Liver (tissue), 9 donors: ENCODE measurements around the gene C2CD2. TPM values are rescaled to one million over a fixed set of nuclear protein-coding genes. Genes with fewer than 3 reads are reported as not detected.

ENCODE experiments used
- DNase-seq: peaks from one replicate; pipeline ENCODE4 v3.0.0-alpha.2; 2017; ENCODE audit warnings: low spot score
- H3K27ac ChIP-seq, 2 donors: one replicate each; pipeline ENCODE4 v1.7.0; 2013; ENCODE audit warnings: inconsistent platforms in 2 of 2, low read length in 2 of 2, control low read depth in 1 of 2, low read depth in 1 of 2, mild to moderate bottlenecking in 1 of 2
- H3K27me3 ChIP-seq, 4 donors: one replicate each; pipeline versions ENCODE4 v1.6.1 to v1.7.0; 2013; ENCODE audit warnings: low read length in 3 of 4, inconsistent platforms in 1 of 4, mild to moderate bottlenecking in 1 of 4, moderate library complexity in 1 of 4; ENCODE audit not compliant: control insufficient read depth in 4 of 4, insufficient read depth in 4 of 4
- H3K36me3 ChIP-seq, 4 donors: one replicate each; pipeline versions ENCODE4 v1.6.1 to v1.7.0; 2013; ENCODE audit warnings: low read length in 3 of 4, mild to moderate bottlenecking in 3 of 4, low read depth in 1 of 4, moderate library complexity in 1 of 4; ENCODE audit not compliant: control insufficient read depth in 4 of 4, insufficient read depth in 3 of 4
- H3K4me1 ChIP-seq, 4 donors: one replicate each; pipeline versions ENCODE4 v1.6.1 to v1.7.0; 2013; ENCODE audit warnings: low read length in 3 of 4, mild to moderate bottlenecking in 3 of 4, moderate library complexity in 1 of 4; ENCODE audit not compliant: control insufficient read depth in 4 of 4, insufficient read depth in 4 of 4
- H3K4me3 ChIP-seq, 3 donors: one replicate each; pipeline versions ENCODE4 v1.6.1 to v1.7.0; 2013; ENCODE audit warnings: low read length in 3 of 3, control low read depth in 1 of 3, low read depth in 1 of 3, mild to moderate bottlenecking in 1 of 3
- H3K9ac ChIP-seq, 2 donors: one replicate each; pipeline ENCODE4 v1.7.0; 2013; ENCODE audit warnings: low read length in 2 of 2, mild to moderate bottlenecking in 2 of 2, moderate library complexity in 2 of 2, control low read depth in 1 of 2, low read depth in 1 of 2
- H3K9me3 ChIP-seq, 4 donors: one replicate each; pipeline versions ENCODE4 v1.6.1 to v1.7.0; 2013; ENCODE audit warnings: low read length in 3 of 4; ENCODE audit not compliant: control insufficient read depth in 4 of 4
- ATF3 ChIP-seq: IDR thresholded peaks from 2 replicates; pipeline ENCODE4 v1.6.1; 2016; ENCODE audit warnings: antibody characterized with exemption
- EGR1 ChIP-seq, 2 donors: IDR thresholded peaks; 2 replicates each; pipeline ENCODE4 v1.6.1; 2016 to 2018; ENCODE audit warnings: antibody characterized with exemption in 2 of 2, low read depth in 2 of 2
- FOXA1 ChIP-seq: IDR thresholded peaks from 2 replicates; pipeline ENCODE4 v1.6.1; 2016; ENCODE audit warnings: antibody characterized with exemption
- FOXA2 ChIP-seq: IDR thresholded peaks from 2 replicates; pipeline ENCODE4 v1.6.1; 2016; ENCODE audit warnings: antibody characterized with exemption
- GABPA ChIP-seq, 2 donors: IDR thresholded peaks in 1 of 2; conservative IDR thresholded peaks in 1 of 2; 2 replicates each; pipeline ENCODE4 v1.6.1; 2016; ENCODE audit warnings: antibody characterized with exemption in 2 of 2, mild to moderate bottlenecking in 1 of 2, moderate library complexity in 1 of 2
- HNF4A ChIP-seq, 2 donors: conservative IDR thresholded peaks; 2 replicates each; pipeline ENCODE4 v1.6.1; 2016; ENCODE audit warnings: antibody characterized with exemption in 2 of 2, mild to moderate bottlenecking in 2 of 2
- HNF4G ChIP-seq: IDR thresholded peaks from 2 replicates; pipeline ENCODE4 v1.6.1; 2016; ENCODE audit warnings: antibody characterized with exemption
- MAX ChIP-seq: IDR thresholded peaks from 2 replicates; pipeline ENCODE4 v1.6.1; 2016; ENCODE audit warnings: antibody characterized with exemption
- NR2F2 ChIP-seq: IDR thresholded peaks from 2 replicates; pipeline ENCODE4 v1.6.1; 2016; ENCODE audit warnings: antibody characterized with exemption
- RAD21 ChIP-seq, 2 donors: IDR thresholded peaks; 2 replicates each; pipeline ENCODE4 v1.6.1; 2016; ENCODE audit warnings: antibody characterized with exemption in 2 of 2, mild to moderate bottlenecking in 2 of 2
- REST ChIP-seq: IDR thresholded peaks from 2 replicates; pipeline ENCODE4 v1.6.1; 2016; ENCODE audit warnings: antibody characterized with exemption, mild to moderate bottlenecking
- RXRA ChIP-seq, 2 donors: IDR thresholded peaks; 2 replicates each; pipeline ENCODE4 v1.6.1; 2017 to 2018; ENCODE audit warnings: antibody characterized with exemption in 2 of 2, mild to moderate bottlenecking in 1 of 2
- SP1 ChIP-seq: IDR thresholded peaks from 2 replicates; pipeline ENCODE4 v1.6.1; 2018; ENCODE audit warnings: antibody characterized with exemption, mild to moderate bottlenecking
- TAF1 ChIP-seq: conservative IDR thresholded peaks from 2 replicates; pipeline ENCODE4 v1.6.1; 2016; ENCODE audit warnings: antibody characterized with exemption, mild to moderate bottlenecking
- YY1 ChIP-seq: IDR thresholded peaks from 2 replicates; pipeline ENCODE4 v1.6.1; 2016; ENCODE audit warnings: antibody characterized with exemption, mild to moderate bottlenecking
- ZBTB33 ChIP-seq: IDR thresholded peaks from 2 replicates; pipeline ENCODE4 v1.6.1; 2016; ENCODE audit warnings: antibody characterized with exemption
- WGBS: extraction: QIAGEN DNeasy Blood & Tissue Kit; methylation state at CpG from one replicate; pipeline ENCODE4 v1.1.7; 2013; 5-methylcytosine and 5-hydroxymethylcytosine counted together
- polyA plus RNA-seq, 2 donors: library from polyadenylated mRNA; stranded (reverse) in 1 of 2; unstranded in 1 of 2; fragments of 200-250 nt in 1 of 2; fragments of >200 nt in 1 of 2; fragmentation: Nextera tagmentation in 1 of 2; extraction: Ambion mirVana in 1 of 2; gene quantifications; one replicate each; pipeline versions ENCODE4 v1.2.1 to v1.2.3, GENCODE V29; 2013 to 2015
- total RNA-seq, 2 donors: library from RNA; depleted of rRNA; stranded (reverse); fragments of >200 nt; gene quantifications; one replicate each; pipeline ENCODE4 v1.2.3, GENCODE V29; 2014
- donor health status: healthy.
- donor health status: healthy.
- donor health status: healthy.
- donor health status: healthy.
- donor health status: healthy.

C2CD2 gene
- total and polyA plus RNA-seq, 4 donors: 2.9 to 17.9 (median 6.0) TPM

GRCh38 chr21:41837756-41838297 lies 116.0 kb downstream of the C2CD2 start:
- TF ChIP-seq NR2F2 (no peak), RAD21 (IDR thresholded peaks at IDR 0.05) (no peak), YY1 (no peak), HNF4G (no peak), EGR1 (IDR thresholded peaks at IDR 0.05; ENCODE audit: low read depth in 2 of 2) (no peak), FOXA2 (no peak), MAX (no peak), GABPA (IDR thresholded peaks at IDR 0.05 in 1 of 2, conservative IDR thresholded peaks at IDR 0.05 in 1 of 2) (no peak), ATF3 (no peak), ZBTB33 (no peak), REST (no peak)
- peaks cover 2 to 21% (median 5%) of the 10 kb centered on the region in 4 donors for H3K36me3 ChIP-seq

GRCh38 chr21:41836166-41837015 lies 117.4 kb downstream of the C2CD2 start:
- no peak overlapping the region for H3K27ac ChIP-seq
- DNase-seq: no peak
- no peak overlapping the region for H3K4me3 ChIP-seq
- TF ChIP-seq REST (no peak), EGR1 (IDR thresholded peaks at IDR 0.05; ENCODE audit: low read depth in 2 of 2) (no peak), HNF4A (conservative IDR thresholded peaks at IDR 0.05) (no peak), YY1 (no peak), RAD21 (IDR thresholded peaks at IDR 0.05) (no peak), MAX (no peak), ZBTB33 (no peak), ATF3 (no peak), GABPA (IDR thresholded peaks at IDR 0.05 in 1 of 2, conservative IDR thresholded peaks at IDR 0.05 in 1 of 2) (no peak), SP1 (no peak), FOXA2 (no peak), RXRA (IDR thresholded peaks at IDR 0.05) (no peak), FOXA1 (no peak), NR2F2 (no peak), TAF1 (no peak)
- H3K27me3 ChIP-seq: no peaks in the 10 kb centered on the region
- H3K9ac ChIP-seq: no peak overlapping the region
- WGBS: 96% methylated on average over 32 of the region's 32 CpGs
- peaks cover 0 to 5% (median 1%) of the 10 kb centered on the region in 4 donors for H3K9me3 ChIP-seq
- H3K36me3 ChIP-seq: peaks cover 2 to 21% (median 5%) of the 10 kb centered on the region in 4 donors
- H3K4me1 ChIP-seq: no peaks in the 10 kb centered on the region

More at GRCh38 chr21:41837756-41838297, 116.0 kb downstream of the C2CD2 start:
- WGBS: 95% methylated on average over 7 of the region's 7 CpGs
- H3K27me3 ChIP-seq: no peaks in the 10 kb centered on the region
- H3K9me3 ChIP-seq: peaks cover 0 to 5% (median 1%) of the 10 kb centered on the region in 4 donors
- no peak overlapping the region for H3K27ac ChIP-seq
- no peaks in the 10 kb centered on the region for H3K4me1 ChIP-seq
- no peak for DNase-seq
- H3K9ac ChIP-seq: no peak overlapping the region
- H3K4me3 ChIP-seq: no peak overlapping the region
